Esophagus muscularis mucosa (tissue), 4 donors: Measurements from ENCODE around the gene CCDC188. TPM values are rescaled to one million over a fixed set of nuclear protein-coding genes. Genes with fewer than 3 reads are reported as not detected.

ENCODE experiments used
- DNase-seq: peaks from one replicate; pipeline ENCODE4 v3.0.0-alpha.2; 2017; ENCODE audit errors: extremely low spot score
- H3K27ac ChIP-seq, 4 donors: fragments of 200-600 bp; sonication (generic); replicated peaks in 1 of 4; 1 replicate in 3 of 4; 2 replicates in 1 of 4; pipeline ENCODE4 v1.5.1; 2016 to 2019; ENCODE audit warnings: mild to moderate bottlenecking in 1 of 4
- H3K27me3 ChIP-seq, 4 donors: fragments of 200-600 bp; sonication (generic); one replicate each; pipeline versions ENCODE4 v1.5.1 to v1.6.0; 2016 to 2019
- H3K36me3 ChIP-seq, 4 donors: fragments of 200-600 bp; sonication (generic); one replicate each; pipeline ENCODE4 v1.5.1; 2016 to 2019
- H3K4me1 ChIP-seq, 4 donors: fragments of 200-600 bp; sonication (generic); one replicate each; pipeline ENCODE4 v1.5.1; 2016 to 2019
- H3K4me3 ChIP-seq, 4 donors: fragments of 200-600 bp; sonication (generic); 1 replicate in 2 of 4; 2 replicates in 2 of 4; pipeline ENCODE4 v1.5.1; 2016 to 2019; ENCODE audit warnings: mild to moderate bottlenecking in 4 of 4, moderate library complexity in 1 of 4
- H3K9me3 ChIP-seq, 4 donors: fragments of 200-600 bp; sonication (generic); 1 replicate in 3 of 4; 2 replicates in 1 of 4; pipeline ENCODE4 v1.5.1; 2016 to 2019
- CTCF ChIP-seq, 3 experiments: fragments of 200-600 bp in 2 of 3; fragments of 450-650 bp in 1 of 3; sonication (generic) in 2 of 3; IDR thresholded peaks; one replicate each; pipeline ENCODE4 v1.5.1; 2017 to 2019; ENCODE audit warnings: antibody characterized with exemption in 3 of 3, mild to moderate bottlenecking in 2 of 3, moderate library complexity in 1 of 3
- EP300 ChIP-seq: sonication (generic); formaldehyde crosslinking; IDR thresholded peaks from one replicate; pipeline ENCODE4 v1.6.1; 2017; ENCODE audit warnings: antibody characterized with exemption
- POLR2A ChIP-seq: fragments of 450-650 bp; IDR thresholded peaks from one replicate; pipeline ENCODE4 v1.6.1; 2017; ENCODE audit warnings: antibody characterized with exemption, moderate library complexity, mild to moderate bottlenecking, low read depth
- POLR2AphosphoS5 ChIP-seq, 2 donors: sonication (generic); formaldehyde crosslinking; IDR thresholded peaks; one replicate each; pipeline ENCODE4 v1.6.1; 2017; ENCODE audit warnings: antibody characterized with exemption in 2 of 2
- WGBS: methylation state at CpG from one replicate; pipeline ENCODE4 v1.1.5; 2018; 5-methylcytosine and 5-hydroxymethylcytosine counted together
- intact Hi-C: fragments of 100-400 bp; cut with DNase I; formaldehyde crosslinking; loops from one replicate; pipeline ENCODE4 v1.15.1; 2023
- total RNA-seq, 4 donors: library from RNA; depleted of rRNA; stranded (reverse); fragments of >200 nt; gene quantifications; one replicate each; pipeline versions ENCODE4 v1.1.0 to v1.2.1, GENCODE V29; 2016

The CCDC188 gene
- total RNA-seq, 4 donors from 2014 or later = 0.17 to 1.4 (median 0.64) TPM

GRCh38 chr22:20149257-20150250 lies 1.3 kb downstream of the CCDC188 start:
- Histone ChIP-seq H3K9me3 (no peaks in the 10 kb centered on the region), H3K27me3 (peaks cover 0 to 8% (median 0%) of the 10 kb centered on the region in 4 donors), H3K4me3 (no peak overlapping the region), H3K27ac (no peak overlapping the region), H3K36me3 (peaks cover 0 to 20% (median 8%) of the 10 kb centered on the region in 4 donors), H3K4me1 (peaks cover 0 to under 1% (median 0%) of the 10 kb centered on the region in 4 donors)
- DNase-seq = no peak
- intact Hi-C loops = no loop called here
- WGBS = 68% methylated on average over 8 of the region's 32 CpGs
- TF ChIP-seq EP300 (no peak), POLR2A (no peak), CTCF (IDR thresholded peaks at IDR 0.05) (no peak), POLR2AphosphoS5 (IDR thresholded peaks at IDR 0.05) (no peak)

DNA sequence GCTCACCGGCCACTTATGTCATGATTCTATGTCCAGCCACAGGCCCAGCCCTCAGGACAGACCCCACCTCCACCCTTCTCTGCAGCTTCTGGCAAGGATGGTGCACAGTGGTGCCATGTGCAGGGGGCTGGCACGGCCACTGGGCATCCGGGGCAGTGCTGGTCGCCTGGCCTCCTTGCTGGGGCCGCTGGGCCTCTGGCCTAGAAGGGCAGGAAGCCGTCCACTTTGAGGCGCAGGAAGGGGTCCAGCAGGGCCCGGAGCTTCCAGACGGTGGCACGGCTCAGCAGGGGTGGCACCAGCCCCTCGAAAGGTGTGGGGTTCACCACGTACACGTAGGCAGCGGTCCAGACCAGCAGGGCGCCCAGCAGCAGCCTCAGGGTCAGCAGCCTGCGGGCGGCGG lies 2.4 kb downstream of the CCDC188 start:
- no peak for TF ChIP-seq EP300
- TF ChIP-seq POLR2AphosphoS5 (IDR thresholded peaks at IDR 0.05) = no peak
- no peak for TF ChIP-seq CTCF (IDR thresholded peaks at IDR 0.05)
- TF ChIP-seq POLR2A = no peak
- Histone ChIP-seq H3K4me1 (no peaks in the 10 kb centered on the region), H3K27me3 (no peaks in the 10 kb centered on the region), H3K27ac (no peak overlapping the region), H3K4me3 (no peak overlapping the region), H3K36me3 (peaks cover 0 to 30% (median 16%) of the 10 kb centered on the region in 4 donors), H3K9me3 (no peaks in the 10 kb centered on the region)
- intact Hi-C loops = no loop called here
- WGBS = no CpG with 5 or more reads among the region's 18 CpGs
- no peak for DNase-seq

GRCh38 chr22:20147237-20147988 lies 3.4 kb downstream of the CCDC188 start:
- TF ChIP-seq EP300 (no peak), CTCF (IDR thresholded peaks at IDR 0.05) (no peak), POLR2A (no peak), POLR2AphosphoS5 (IDR thresholded peaks at IDR 0.05) (no peak)
- no peak overlapping the region for H3K4me3 ChIP-seq
- no peak overlapping the region for H3K27ac ChIP-seq
- peaks cover 0 to 40% (median 25%) of the 10 kb centered on the region in 4 donors for H3K36me3 ChIP-seq
- no peaks in the 10 kb centered on the region for H3K9me3 ChIP-seq
- intact Hi-C loops = no loop called here
- no peak for DNase-seq
- H3K4me1 ChIP-seq = no peaks in the 10 kb centered on the region
- H3K27me3 ChIP-seq = no peaks in the 10 kb centered on the region
- WGBS = 85% methylated on average over 10 of the region's 14 CpGs

DNA sequence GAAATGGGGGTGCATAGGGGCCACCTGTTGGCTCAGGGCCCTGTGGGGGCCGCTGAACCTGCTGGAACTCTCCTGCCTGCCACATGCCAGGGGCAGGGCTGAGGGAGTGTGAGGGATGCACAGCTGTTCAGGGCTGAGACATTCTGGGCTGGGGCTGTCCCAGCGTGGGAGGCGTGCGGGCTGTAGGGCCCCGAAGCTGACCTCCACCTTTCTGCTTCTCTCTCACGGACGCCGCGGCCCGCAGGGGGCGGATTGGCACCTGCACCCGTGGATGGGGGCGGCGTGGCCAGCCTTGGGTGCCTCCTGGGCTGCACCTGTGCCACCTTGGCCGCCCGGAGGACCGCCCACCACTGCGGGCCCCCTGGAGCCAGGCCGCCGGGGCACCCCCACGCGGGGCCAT lies 4.1 kb downstream of the CCDC188 start:
- TF ChIP-seq EP300 = no peak
- no peak for TF ChIP-seq POLR2A
- TF ChIP-seq POLR2AphosphoS5 (IDR thresholded peaks at IDR 0.05) = no peak
- no peak for TF ChIP-seq CTCF (IDR thresholded peaks at IDR 0.05)
- H3K27me3 ChIP-seq = no peaks in the 10 kb centered on the region
- H3K4me1 ChIP-seq = no peaks in the 10 kb centered on the region
- intact Hi-C loops = no loop called here
- no peak overlapping the region for H3K27ac ChIP-seq
- no peak overlapping the region for H3K4me3 ChIP-seq
- 77% methylated on average over 13 of the region's 22 CpGs for WGBS
- DNase-seq = no peak
- H3K9me3 ChIP-seq = no peaks in the 10 kb centered on the region
- peaks cover 0 to 46% (median 31%) of the 10 kb centered on the region in 4 donors for H3K36me3 ChIP-seq
